ENCODE measurements around the gene AMZ1. TPM values are rescaled to one million over a fixed set of nuclear protein-coding genes. Genes with fewer than 3 reads are reported as not detected.
"Not testable (repeated sequence)": the region's sequence is repeated elsewhere in the genome, so short reads cannot be mapped to it uniquely, and the experiment has no call there.

The AMZ1 gene
- total RNA-seq, 1 experiment from 2014 or later, result 4.9 TPM

DNA sequence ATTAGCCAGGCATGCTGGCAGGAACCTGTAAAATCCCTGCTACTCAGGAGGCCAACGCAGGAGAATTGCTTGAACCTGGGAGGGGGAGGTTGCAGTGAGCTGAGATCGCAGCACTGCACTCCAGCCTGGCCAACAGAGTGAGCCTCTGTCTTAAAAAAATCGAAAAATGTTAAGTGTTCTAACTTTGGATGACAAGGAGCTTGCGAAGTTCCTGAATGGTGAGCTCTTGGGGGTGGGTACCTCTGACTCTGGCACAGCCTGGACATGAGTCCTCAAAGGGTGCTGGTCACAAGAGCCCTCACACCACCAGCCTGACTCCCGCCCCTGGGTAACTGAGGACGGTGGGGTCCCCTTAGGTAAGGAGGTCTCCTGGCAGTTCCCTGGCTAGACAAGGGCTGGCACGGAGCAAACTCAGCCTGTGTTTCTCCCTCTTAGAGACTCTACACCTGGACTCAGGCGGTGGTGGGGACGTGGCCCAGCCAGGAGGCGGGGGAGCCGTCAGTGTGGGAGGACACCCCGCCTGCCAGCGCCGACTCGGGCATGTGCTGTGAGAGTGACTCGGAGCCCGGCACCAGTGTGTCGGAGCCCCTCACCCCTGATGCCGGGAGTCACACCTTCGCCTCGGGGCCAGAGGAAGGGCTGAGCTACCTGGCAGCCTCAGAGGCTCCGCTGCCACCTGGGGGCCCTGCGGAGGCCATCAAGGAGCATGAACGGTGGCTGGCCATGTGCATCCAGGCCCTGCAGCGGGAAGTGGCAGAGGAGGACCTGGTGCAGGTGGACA lies 24.1 kb downstream of the AMZ1 start:
- no peak for DNase-seq (ENCODE audit: low read depth)

- no peak for DNase-seq (ENCODE audit: low read depth)
These were observed 25.4 kb downstream of the AMZ1 start for GRCh38 chr7:2713370-2713769.

DNA sequence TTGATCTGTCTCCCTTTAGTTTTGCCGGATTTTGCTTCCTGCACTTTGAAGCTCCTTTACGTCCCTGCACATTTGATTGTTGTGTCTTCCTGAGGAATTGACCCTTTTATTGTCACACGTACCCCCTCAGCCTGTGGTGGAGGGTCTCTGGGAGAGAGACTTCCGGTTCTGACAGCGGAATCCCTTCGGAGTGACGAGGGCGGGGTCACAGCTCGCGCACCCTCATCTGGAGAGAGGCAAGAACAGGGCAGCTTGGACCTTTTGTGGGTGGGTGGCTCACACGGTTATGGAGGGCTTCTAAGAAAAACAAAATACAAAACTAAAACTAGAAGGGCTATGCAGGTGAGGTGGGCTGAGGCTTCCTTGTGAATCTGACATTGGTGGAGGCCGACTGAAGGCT lies 26.0 kb downstream of the AMZ1 start:
- DNase-seq (ENCODE audit: low read depth), result no peak

DNA sequence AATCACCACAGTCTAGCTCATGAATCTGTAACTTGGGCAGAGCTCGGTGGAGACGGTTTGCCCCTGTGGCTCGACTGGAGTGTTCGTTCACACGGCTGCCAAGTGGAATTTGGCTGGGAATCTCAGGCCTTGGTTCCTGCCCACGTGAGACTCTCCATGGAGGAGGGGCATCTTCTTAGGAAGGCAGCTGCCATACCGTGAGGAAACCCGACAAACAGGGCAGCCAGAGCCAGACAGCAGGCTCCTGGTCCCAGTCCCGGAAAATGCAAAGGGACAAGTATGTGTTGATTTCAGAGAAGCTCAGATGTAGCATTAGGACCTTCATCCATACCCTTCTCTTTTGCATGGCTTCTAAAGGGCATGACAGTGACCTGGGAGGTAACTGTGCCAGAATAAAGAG lies 26.6 kb downstream of the AMZ1 start:
- DNase-seq (ENCODE audit: low read depth), result no peak

DNA sequence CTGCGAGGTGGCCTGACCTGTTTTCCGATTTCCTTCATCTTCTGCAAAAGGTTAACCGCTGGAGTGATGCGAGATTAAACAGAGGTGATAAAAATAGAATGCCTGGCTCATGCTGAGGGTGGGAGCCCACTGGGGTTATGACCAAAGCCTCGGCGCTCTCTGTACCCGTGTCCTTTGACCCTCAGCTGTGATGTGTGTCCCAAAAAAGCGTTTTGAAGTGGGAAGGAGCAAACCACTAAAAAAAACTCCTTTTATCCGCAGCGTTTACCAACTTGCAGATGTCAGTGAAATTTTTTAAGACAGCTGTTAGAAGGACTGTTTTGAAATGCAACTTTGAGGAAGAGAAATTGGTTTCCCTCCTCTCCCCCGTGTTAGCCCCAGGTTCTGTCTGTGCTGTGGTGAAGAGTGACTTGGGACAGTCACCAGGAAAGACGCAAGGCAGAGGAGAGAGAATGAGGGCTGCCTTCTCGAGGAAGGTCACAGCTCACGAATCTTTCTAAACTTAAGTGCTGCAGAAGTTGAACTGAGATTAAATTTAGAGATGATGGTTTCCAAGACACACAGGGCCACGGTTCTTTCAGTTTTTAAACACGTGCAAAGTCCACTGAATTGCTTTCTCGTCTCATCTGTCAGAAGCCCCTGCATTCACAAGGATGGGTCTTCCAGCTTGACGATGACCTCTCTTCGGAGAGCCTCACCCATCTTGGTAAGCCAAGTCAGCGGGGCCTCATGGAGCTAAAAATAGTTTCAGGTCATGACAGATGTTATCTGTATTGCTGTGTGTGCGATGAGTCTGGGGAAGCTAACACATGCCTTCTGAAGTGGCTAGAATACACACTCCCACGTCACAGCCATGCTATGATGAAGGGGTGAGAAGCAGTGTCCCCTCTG lies 27.6 kb downstream of the AMZ1 start:
- no peak for DNase-seq (ENCODE audit: low read depth)

DNA sequence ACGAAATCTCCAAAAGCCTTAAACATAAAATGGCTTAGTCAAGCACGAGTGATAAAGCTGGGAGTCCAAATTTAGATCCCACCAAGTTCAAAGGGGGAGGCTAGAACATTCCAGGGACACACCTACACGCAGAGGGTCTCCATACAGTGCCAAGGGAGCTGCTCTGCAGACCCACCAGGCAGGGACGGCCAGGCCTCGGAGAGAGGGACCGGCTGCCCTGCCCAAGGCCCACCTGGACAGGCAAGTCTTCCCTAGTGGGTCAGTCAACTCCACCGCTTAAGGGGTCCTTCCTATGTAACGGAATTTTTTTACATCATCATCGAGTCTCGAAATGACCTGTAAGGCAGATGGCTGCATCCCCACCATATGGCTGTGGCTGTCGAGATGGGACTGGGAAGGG lies 28.5 kb downstream of the AMZ1 start:
- DNase-seq (ENCODE audit: low read depth), result no peak

DNA sequence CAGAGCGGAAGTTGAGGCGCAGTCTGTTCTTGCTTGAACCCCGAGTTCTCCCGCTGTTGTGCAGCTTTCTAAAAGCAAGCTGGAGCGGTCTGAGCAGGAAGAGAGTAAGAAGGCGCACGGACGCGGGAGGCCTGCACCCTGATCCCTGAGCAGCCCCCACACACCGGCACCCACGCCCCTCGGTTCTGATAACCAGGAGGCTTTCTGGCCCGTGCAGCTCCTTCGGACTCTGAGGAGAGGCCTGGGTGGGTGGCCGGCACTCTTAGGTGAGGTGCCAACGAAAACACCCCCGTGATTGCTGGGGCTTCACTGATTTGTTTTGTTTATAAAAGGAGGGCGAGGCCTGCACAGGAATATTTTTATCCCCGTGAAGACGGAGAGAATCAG lies 28.9 kb downstream of the AMZ1 start:
- no peak for DNase-seq (ENCODE audit: low read depth)

GRCh38 chr7:2717293-2718261 lies 29.6 kb downstream of the AMZ1 start:
- DNase-seq (ENCODE audit: low read depth), result no peak

DNA sequence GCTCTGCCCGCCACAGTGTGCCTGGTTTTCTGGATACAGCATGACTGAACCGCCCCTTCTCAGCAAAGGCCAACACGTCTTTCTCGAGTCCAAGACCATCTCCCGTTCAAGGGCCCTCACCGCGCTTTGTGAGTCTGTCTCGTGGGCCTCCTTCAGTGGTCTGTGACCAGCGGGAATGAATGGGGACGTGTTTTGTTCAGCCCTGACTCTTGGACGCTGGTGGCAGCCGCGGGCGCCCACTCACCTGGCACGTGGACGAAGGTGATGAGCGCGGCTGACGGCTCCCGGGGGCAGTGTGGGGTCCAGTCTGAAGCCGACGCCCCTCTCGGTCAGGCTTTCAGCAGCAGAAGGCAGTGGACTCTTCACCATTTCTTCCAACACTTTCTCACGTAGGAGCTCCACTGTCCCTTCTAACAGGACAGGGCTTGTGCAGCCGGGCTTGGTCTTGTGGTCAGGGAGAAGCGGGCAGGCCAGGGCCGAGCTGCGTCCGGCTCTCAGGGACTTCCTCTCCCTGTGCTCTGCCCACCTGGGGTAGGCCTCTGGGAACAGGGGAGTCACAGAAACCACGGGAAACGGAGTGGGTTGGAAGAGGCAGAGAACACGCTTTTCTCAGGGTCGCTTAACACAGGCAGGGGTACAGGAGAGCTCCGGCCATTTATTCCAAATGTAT lies 30.4 kb downstream of the AMZ1 start:
- no peak for DNase-seq (ENCODE audit: low read depth)

DNA sequence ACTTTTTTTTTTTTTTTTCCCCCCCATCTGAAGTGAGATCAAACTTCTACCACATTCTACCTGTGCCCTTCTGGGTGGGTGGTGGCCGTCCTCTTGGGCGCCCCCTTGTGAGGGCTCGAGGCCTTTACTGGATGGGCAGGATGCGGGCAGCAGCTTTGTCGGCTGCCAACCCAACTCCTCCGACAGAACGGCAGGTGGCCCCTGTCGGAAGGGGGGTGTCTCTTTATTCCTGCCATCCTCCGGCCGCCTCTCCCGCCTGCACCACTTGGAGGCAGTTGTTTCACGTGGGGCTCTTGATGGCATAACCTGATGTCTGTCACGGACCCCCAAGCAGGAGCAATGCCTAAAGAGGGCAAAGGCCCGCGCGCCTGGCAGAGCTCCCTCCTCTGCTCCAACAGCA lies 31.0 kb downstream of the AMZ1 start:
- DNase-seq (ENCODE audit: low read depth), result no peak

GRCh38 chr7:2720024-2720423 lies 32.0 kb downstream of the AMZ1 start:
- no peak for DNase-seq (ENCODE audit: low read depth)

DNA sequence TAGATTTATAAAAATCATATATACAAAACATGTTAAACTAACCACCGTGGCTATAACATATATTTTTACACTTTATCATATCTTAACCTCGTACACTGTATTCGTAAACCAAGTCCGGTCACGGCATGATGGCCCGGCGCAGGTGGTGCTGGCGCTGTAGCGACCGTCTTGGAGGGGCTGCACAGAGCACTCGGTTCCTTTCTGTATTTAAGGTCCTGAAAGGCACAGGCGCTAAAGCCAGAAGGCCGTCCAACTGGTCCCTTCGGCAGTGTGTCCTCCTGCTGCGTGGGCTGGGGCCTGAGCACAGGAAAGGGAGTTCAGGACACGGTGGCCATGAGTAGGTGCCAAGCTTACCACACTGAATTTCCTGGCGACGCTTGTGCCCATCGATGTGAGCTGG lies 33.8 kb downstream of the AMZ1 start:
- DNase-seq (ENCODE audit: low read depth), result no peak

DNA sequence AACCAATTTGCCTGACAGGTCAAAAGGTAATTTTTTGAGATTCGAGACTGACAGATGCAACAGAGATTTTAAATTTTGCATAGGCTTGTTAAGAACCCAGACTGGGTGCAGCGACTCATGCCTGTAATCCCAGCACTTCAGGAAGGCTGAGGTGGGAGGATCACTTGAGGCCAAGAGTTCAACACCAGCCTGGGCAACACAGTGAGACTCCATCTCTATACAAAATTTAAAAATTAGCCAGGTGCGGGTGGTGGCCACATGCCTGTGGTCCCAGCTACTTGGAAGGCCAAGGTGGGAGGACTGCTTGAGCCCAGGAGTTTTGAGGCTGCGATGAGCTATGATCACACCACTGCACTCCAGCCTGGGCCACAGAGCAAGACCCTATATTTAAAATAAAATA lies 34.6 kb downstream of the AMZ1 start:
- DNase-seq (ENCODE audit: low read depth), result no peak

DNA sequence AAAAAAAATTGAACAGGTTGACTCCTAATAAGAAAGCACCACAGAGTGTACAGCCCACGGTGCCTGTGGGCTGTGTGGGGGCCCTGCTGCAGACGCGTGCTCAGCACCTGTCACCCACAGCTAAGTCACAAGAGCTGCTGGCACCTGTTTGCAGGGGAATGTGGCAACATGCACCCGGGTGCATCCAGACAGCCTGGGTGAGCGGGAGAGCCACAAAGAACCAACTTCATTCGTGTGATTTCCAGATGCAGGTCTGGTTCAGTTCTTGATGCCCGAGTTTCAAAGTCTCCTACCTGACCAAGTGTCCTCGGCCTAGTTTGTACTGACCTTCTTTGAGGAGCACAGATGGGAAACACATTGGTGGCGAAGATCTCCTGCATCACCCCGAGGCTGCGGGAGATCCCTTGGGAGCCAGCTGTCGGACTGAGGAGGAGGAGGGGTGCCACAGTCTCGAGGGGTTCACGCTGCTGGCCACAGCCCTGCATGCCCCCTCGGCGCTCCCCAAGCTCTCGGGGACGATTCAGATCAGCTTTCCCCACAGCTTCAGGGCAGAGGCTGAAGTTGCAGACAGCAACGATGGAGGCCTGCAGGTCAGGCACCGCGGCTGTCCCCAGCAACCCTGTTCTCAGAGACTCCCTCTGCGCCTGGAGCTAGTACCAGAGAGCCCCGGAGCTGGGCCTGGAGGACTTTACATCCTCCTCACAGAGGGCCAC lies 35.3 kb downstream of the AMZ1 start:
- no peak for DNase-seq (ENCODE audit: low read depth)

DNA sequence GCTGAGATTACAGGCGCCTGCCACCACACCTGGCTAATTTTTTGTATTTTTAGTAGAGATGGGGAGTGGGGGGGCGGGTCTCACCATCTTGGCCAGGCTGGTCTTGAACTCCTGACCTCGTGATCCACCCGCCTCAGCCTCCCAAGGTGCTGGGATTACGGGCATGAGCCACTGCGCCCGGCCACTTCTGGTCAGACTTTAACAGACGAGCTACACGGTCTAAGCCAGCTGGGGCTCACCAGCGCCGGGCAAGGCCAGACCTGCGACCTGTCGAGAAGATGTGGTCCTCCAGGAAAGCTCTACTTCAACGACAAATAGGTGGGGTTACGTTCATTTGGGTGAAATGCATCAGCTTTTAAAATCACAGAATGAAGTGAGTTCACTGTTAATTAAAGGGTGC lies 36.0 kb downstream of the AMZ1 start:
- not testable (repeated sequence) for DNase-seq (ENCODE audit: low read depth)

GRCh38 chr7:2724453-2725177 lies 36.6 kb downstream of the AMZ1 start:
- DNase-seq (ENCODE audit: low read depth), result no peak

GRCh38 chr7:2725178-2726105 lies 37.4 kb downstream of the AMZ1 start:
- no peak for DNase-seq (ENCODE audit: low read depth)

GRCh38 chr7:2726316-2727018 lies 38.5 kb downstream of the AMZ1 start:
- DNase-seq (ENCODE audit: low read depth), result no peak

Measured in RPMI7951 (cell line).